Lung microvascular endothelial cell (primary cell): ENCODE data around the gene CUBN. TPM values are rescaled to one million over a fixed set of nuclear protein-coding genes. Genes with fewer than 3 reads are reported as not detected.
A peak's percentile ranks its signal among the peaks of the same experiment; 100 is the strongest.

Experiments used
- DNase-seq, 2 donors: peaks; one replicate each; pipeline versions ENCODE4 v3.0.0 to v3.0.0-alpha.2; 2010; ENCODE audit warnings: low read depth in 2 of 2
- total RNA-seq: library from RNA; depleted of rRNA; stranded (reverse); fragments of >200 nt; gene quantifications from 2 replicates; pipeline ENCODE4 v1.2.1, GENCODE V29; 2014

The CUBN gene
- total RNA-seq, 1 donor from 2014 or later, result 4.2 TPM

DNA sequence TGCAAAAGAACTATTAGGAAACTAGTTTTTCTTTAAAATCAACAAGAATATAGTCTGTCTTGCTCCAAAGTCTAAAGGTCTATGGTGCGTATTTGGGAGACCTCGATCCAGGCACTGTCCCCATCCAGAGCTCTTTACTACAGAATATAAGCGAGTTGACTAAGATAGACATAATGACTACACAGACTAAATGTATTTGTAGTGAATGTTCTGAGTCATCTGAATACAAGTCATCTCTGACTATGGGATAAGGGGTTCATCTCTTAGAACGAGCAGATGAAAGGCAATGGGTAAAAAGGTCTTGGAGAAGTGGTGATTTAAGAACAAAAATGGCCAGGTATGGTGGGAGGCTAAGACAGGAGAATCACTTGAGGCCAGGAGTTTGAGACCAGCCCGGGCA lies 176.3 kb downstream of the CUBN start:
- DNase-seq, result no peak

GRCh38 chr10:16952610-16953009 lies 177.0 kb downstream of the CUBN start:
- peak in 1 of 2 donors; percentile 25 for DNase-seq

DNA sequence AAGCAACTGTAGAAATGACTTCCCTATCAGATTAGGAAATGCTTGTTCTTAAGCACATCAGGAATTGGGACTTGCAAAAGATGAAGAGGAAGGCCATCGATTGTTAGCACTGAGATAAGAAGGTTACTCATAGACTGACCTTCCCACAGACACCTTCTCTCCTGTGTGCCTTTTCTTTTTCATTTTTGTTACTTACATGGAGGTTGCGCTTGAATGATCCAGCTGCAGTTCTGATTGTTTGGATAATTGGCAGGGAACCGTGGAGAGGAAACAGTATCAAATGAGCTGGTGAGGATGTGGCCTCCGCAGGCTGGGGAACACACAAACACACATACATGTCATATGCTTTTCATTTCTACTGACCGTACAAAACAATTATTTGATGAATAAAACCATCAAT lies 177.5 kb downstream of the CUBN start:
- DNase-seq, result peak; percentile 77 to 79

DNA sequence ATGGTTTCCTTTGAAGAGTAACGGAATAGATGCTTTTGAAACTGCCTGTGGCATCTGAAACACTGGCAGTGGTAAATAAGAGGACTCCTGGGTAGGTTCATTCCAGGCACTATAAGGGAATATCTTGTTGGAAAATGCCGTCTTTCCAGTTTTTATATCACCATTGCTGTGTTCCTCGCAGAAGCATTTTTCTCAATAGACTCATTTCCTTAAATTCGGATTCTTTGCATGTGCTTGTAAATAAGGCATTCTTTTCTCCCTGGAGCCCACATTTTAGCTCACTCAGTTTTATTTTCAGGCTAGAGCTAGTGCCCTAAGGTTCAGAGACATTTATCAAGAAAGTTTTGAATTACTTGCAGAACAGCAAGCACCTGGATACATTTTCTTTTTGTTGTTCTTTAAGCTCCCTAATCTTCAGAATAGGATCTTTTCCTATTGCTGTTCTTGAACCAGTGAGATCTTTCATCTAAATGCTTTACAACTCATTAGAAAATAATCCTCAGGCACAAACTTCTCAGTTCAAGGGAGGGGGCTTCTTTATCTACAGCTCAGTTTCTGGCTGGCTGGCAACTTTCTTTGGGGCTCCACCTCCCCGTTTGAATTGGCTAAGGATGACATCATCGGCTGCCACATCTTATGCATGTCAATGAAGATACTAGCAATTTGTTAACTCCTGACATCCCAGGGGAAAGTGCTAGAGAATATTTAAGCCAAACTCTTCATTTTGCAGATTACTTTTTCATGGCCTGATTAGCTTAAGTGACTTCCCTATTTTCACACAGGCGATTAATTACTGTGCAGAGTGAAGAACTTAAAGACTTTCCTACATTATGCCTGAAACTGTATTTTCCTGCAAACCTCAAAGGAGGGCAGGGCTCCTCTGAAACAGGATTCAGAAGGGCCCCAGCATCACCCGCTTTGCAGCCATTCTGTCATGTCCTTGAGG lies 178.7 kb downstream of the CUBN start:
- peak; percentile 40 to 83 for DNase-seq

GRCh38 chr10:16949816-16950215 lies 179.8 kb downstream of the CUBN start:
- no peak for DNase-seq

GRCh38 chr10:16948361-16948760 lies 181.2 kb downstream of the CUBN start:
- DNase-seq, result no peak

DNA sequence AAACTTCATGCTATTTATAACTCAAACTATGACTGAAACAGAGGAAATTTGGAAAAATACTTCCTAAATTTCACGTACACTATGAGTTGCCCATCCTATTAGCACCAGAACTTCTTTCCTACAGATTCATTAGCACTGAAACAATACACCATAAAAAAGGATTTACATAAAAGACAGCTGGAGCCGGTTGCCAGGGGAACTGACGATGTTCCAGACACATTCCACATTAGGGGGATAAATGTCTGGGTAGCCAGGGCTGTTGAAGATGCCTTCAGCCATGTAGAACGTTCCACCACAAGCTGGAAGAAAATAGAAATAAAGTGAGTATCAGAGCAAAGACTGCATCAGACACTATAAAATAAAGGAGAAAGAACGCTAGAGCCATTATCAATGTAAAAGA lies 182.5 kb downstream of the CUBN start:
- DNase-seq, result no peak

DNA sequence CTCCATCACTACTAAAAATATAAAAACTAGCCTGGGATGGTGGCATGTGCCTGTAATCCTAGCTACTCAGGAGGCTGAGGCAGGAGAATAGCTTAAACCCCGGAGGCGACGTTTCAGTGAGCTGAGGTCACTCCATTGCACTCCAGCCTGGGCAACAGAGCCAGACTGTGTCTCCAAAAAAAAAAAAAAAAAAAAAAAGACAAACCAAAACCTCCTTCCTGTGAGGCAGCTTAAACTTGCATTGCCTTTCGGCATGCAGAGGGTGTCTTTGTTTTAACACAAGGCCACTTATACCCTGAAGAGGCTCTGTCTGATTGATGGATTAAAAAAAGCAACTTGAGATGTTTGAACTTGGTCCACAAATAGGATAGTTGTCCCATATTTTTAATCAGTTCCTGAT lies 184.0 kb downstream of the CUBN start:
- no peak for DNase-seq

GRCh38 chr10:16944986-16945385 lies 184.6 kb downstream of the CUBN start:
- peak; percentile 50 to 65 for DNase-seq

GRCh38 chr10:16944402-16944801 lies 185.2 kb downstream of the CUBN start:
- peak in 1 of 2 donors; percentile 29 for DNase-seq

DNA sequence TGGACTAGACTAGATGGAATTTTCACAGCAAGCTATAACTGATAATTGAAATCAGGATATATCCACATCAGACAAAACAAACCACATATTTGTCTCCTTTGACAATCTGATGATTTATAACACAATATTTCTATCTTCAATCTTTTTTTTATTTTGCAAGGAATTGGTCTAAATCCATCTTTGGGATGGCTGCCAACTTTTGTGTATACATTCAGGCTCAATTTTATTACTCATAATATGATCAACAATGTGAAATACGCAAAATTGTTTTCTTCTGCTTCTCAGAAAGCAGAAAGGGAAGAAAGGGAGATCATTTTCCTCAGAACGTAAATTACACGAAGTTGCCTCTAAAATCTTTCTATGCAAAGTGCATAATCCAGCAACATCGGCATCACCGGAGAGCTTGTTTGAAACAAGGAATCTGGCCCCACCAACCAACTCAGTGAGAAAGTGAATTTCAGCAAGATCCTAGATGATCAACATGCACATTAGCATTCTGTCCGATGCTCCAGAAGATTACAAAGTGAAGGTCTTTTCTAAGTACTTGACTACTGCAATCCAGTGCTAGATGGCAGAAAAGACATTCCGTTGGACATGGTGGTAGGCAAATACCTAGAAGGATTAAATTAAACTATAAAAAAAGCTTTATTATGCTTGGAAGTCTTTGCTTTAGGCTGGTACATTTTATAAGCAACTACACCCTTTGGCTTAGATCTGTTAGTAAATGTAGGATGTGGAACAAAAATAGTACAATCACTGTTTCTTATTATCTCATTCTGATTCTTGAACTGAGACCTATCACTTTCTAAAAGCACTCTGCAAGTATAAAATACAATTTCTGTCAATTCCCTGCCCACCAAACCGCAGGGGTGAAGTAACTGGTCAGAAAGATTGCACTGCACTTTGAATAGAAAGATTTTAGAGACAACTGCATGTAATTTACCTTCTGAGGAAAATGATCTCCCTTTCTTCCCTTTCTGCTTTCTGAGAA lies 186.0 kb downstream of the CUBN start:
- peak in 1 of 2 donors; percentile 17 for DNase-seq

DNA sequence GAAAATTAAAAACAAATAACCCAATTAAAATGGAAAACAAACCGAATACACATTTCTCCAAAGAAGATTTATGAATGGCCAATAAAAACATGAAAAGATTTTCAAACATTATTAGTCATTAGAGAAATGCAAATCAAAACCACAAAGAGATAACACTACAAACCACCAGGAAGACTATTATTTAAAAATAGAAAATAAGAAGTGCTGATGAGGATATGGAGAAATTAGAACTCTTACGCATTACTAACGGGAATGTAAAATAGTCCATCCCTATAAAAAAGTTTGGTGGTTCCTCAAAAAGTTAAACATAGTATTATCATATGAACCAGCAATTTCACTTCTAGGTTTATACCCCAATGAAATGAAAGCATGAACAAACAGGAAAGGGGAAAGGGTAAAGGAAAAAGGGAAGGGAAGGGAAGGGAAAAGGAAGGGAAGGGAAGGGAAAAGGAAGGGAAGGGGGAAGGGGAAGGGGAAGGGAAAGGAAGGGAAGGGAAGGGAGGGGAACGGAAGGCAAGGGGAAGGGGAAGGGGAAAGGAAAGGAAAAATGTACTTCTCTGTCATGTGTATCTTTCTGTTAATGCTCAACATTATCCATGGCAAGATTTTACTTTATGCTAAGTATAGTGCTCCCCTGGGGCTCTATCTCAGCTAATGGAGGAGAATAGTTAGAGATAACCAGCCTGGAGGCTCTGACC lies 187.1 kb downstream of the CUBN start:
- DNase-seq, result no peak

DNA sequence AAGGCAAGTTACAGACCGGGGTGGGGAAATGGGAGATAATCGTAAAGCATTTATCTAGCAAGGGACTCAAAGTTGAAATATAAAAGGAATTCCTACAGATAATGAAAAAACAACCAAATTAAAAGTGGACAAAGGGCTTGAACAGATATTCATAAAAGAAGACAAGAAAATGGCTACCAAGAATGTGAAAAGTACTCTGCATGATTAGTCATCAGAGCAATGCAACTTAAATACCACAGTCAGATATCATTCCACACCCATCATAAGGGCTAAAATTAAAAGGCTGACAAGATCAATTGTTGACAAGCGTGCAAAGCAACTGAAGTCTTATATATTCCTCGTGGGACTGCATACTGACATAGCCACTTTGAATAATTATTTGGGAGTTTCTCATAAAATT lies 187.7 kb downstream of the CUBN start:
- DNase-seq, result no peak

GRCh38 chr10:16941067-16941466 lies 188.5 kb downstream of the CUBN start:
- no peak for DNase-seq

- no peak for DNase-seq
Observed at GRCh38 chr10:16938952-16939351, 190.7 kb downstream of the CUBN start.

DNA sequence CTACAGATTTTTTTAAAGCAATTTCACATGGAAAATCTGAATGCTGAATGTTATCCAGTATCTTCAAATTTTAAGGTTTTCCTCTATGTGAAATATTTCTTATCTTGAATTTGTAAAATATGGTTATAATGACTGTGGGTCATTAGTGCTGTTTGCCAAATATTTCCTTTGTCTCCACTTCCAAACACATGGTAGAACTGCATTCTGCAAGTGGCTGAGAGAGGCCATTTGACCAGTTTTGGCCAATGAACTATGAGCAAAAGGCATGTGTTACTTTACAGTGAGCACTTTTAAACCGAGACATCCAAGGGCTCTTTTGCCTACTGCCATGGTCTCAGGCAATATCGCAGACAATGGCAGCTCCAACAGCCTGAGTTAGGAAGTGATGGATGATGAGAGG lies 195.2 kb downstream of the CUBN start:
- DNase-seq, result no peak

- DNase-seq, result no peak
Observed at GRCh38 chr10:16933783-16934182, 195.8 kb downstream of the CUBN start.

GRCh38 chr10:16931930-16932329 lies 197.7 kb downstream of the CUBN start:
- DNase-seq, result no peak

DNA sequence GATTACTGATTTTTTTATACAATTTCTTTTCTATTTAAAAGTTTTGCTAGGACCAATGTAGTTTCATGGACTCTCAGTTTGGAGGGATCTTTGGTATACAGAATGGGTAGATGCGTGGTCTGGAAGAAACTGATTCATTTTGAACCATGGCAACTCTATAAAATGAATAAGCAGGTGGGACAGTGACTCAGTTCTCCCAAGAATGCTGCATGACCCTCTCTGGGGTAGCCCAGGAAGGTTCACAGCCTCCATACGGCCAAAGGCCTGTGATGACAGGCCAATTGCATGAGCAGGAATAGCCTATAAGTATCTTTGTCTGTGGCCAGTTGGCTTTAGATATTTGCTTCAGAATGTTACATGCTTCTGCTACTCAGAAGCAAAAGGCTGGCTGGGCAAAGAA lies 199.1 kb downstream of the CUBN start:
- no peak for DNase-seq

DNA sequence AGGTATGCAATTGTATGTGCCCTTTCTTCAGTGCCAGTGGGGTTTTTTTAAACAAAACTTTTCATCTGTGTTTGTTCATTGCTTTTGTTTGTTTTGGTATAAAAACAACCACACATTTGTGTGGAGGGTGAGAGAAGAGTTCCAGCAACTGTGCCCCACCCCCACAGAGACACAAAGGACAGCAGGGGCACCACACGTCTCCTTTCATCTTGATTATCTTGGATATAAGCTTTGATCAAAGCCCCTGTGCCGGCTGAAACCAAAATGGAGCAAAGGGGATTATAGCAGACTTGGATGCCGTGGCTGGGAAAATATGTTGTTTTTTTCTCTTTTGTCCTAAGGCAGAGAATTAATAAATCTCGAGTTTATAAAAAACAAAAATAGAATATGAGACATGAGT lies 200.5 kb downstream of the CUBN start:
- DNase-seq, result no peak

DNA sequence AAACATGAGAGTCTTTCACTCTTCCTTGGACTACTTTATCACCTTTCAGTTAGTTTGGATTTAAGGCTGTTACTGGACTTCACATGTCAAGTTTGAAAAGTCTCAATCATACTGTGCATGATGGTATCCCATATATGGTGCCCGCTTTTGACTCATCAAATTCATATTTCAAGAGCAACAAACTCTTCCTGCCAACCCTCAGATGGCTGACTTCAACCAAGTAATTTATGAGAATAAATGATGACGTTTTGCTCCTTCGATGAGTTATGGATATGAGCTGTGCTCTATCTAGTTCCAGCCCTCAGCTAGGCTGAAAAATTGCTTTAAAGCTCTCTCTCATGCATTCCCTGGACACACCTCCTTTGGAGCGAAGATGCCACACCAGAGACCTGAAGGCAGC lies 202.1 kb downstream of the CUBN start:
- peak in 1 of 2 donors; percentile 52 for DNase-seq

- DNase-seq, result no peak
Observed at GRCh38 chr10:16923726-16924125, 205.9 kb downstream of the CUBN start.
